ENCODE measurements around the gene BAZ2A.

- TF ChIP-seq CTCF (IDR thresholded peaks at IDR 0.05; ENCODE audit: extremely low read depth in 1 of 2, insufficient read depth in 1 of 2, low read depth in 1 of 2, low read length in 2 of 2) = no peak
- no peak for TF ChIP-seq POLR2AphosphoS5 (IDR thresholded peaks at IDR 0.05; ENCODE audit: insufficient read depth, low read depth, low read length)
- no peak for TF ChIP-seq JUN (IDR thresholded peaks at IDR 0.05; ENCODE audit: borderline replicate concordance, insufficient read depth, insufficient read length, low read depth)
- TF ChIP-seq POLR2A (IDR thresholded peaks at IDR 0.05; ENCODE audit: low read depth, low read length) = no peak
- TF ChIP-seq FOS (IDR thresholded peaks at IDR 0.05; ENCODE audit: borderline replicate concordance, insufficient read depth, low read length) = no peak
- TF ChIP-seq EZH2 (IDR thresholded peaks at IDR 0.05; ENCODE audit: borderline replicate concordance, low read depth, low read length, severe bottlenecking) = no peak
- TF ChIP-seq MYC (IDR thresholded peaks at IDR 0.05; ENCODE audit: low read depth, low read length) = no peak
Observed at GRCh38 chr12:56677680-56678079, 47.6 kb upstream of the BAZ2A start.
